ENCODE results near the gene SLC6A8. TPM values are rescaled to one million over a fixed set of nuclear protein-coding genes. Genes with fewer than 3 reads are reported as not detected.

The SLC6A8 gene
- total RNA-seq, 1 donor from 2014 or later: 74.1 TPM

GRCh38 chrX:153706799-153707198 is 19.1 kb downstream of the SLC6A8 start:
- DNase-seq (ENCODE audit: extremely low spot score, unreplicated experiment): no peak
- no peaks in the 10 kb centered on the region for H3K27me3 Mint-ChIP-seq (ENCODE audit: unreplicated experiment)
- H3K9me3 Mint-ChIP-seq (ENCODE audit: unreplicated experiment): no peaks in the 10 kb centered on the region
- H3K4me1 Mint-ChIP-seq (ENCODE audit: unreplicated experiment): peaks cover 7% of the 10 kb centered on the region
- no peak overlapping the region for H3K27ac Mint-ChIP-seq (ENCODE audit: unreplicated experiment)
- no peak overlapping the region for H3K4me3 Mint-ChIP-seq (ENCODE audit: unreplicated experiment)
- peaks cover 5% of the 10 kb centered on the region for H3K36me3 Mint-ChIP-seq (ENCODE audit: unreplicated experiment)
- no peak for TF ChIP-seq CTCF (IDR thresholded peaks at IDR 0.05)

DNA sequence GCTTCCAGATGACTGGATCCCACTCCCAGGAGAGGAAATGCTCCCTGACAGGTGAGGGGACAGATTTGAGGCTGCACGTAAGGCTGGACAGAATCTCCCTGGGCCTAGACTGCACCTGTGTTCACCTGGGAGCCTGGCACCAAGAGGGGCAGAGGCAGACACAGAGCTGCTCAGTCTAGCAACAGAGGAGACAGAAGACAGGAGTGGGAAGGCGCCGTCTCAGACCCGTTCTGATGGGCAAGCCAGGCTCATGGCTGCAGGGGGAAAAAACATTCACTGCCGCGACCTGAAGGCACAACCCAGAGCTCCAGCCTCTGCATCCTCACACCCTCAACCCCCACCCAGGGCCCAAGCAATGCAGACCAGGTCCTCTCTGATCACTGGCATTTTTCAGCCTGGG is 19.7 kb downstream of the SLC6A8 start:
- no peaks in the 10 kb centered on the region for H3K27me3 Mint-ChIP-seq (ENCODE audit: unreplicated experiment)
- peaks cover 7% of the 10 kb centered on the region for H3K4me1 Mint-ChIP-seq (ENCODE audit: unreplicated experiment)
- no peak for TF ChIP-seq CTCF (IDR thresholded peaks at IDR 0.05)
- no peak for DNase-seq (ENCODE audit: extremely low spot score, unreplicated experiment)
- no peak overlapping the region for H3K27ac Mint-ChIP-seq (ENCODE audit: unreplicated experiment)
- no peaks in the 10 kb centered on the region for H3K9me3 Mint-ChIP-seq (ENCODE audit: unreplicated experiment)
- H3K4me3 Mint-ChIP-seq (ENCODE audit: unreplicated experiment): no peak overlapping the region
- peaks cover 5% of the 10 kb centered on the region for H3K36me3 Mint-ChIP-seq (ENCODE audit: unreplicated experiment)

DNA sequence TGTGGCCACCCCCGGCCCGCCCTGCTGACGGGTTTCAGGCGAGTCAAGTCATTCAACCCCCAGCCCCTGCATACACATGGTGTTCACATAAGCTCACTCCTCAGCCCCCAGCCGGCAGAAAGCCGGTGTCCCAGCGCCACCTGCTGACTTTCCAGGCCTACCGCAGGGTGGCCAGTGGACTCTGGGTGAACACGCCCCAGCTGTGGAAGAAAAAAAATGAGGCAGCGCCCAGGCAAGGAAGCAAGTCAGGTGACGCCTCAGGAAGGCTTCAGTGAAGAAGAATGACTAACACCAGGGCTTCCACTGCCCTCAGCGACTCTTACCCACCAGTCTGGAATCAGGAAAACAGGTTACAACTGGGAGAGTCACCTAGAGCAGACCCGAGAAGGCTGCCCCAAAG is 20.7 kb downstream of the SLC6A8 start:
- TF ChIP-seq CTCF (IDR thresholded peaks at IDR 0.05): peak; percentile 64
- peaks cover 5% of the 10 kb centered on the region for H3K36me3 Mint-ChIP-seq (ENCODE audit: unreplicated experiment)
- no peaks in the 10 kb centered on the region for H3K9me3 Mint-ChIP-seq (ENCODE audit: unreplicated experiment)
- no peak overlapping the region for H3K4me3 Mint-ChIP-seq (ENCODE audit: unreplicated experiment)
- no peak overlapping the region for H3K27ac Mint-ChIP-seq (ENCODE audit: unreplicated experiment)
- no peak for DNase-seq (ENCODE audit: extremely low spot score, unreplicated experiment)
- H3K4me1 Mint-ChIP-seq (ENCODE audit: unreplicated experiment): peaks cover 7% of the 10 kb centered on the region
- no peaks in the 10 kb centered on the region for H3K27me3 Mint-ChIP-seq (ENCODE audit: unreplicated experiment)

- H3K27me3 Mint-ChIP-seq (ENCODE audit: unreplicated experiment): no peaks in the 10 kb centered on the region
- H3K36me3 Mint-ChIP-seq (ENCODE audit: unreplicated experiment): peaks cover 8% of the 10 kb centered on the region
- peaks cover 7% of the 10 kb centered on the region for H3K4me1 Mint-ChIP-seq (ENCODE audit: unreplicated experiment)
- no peak for TF ChIP-seq CTCF (IDR thresholded peaks at IDR 0.05)
- no peaks in the 10 kb centered on the region for H3K9me3 Mint-ChIP-seq (ENCODE audit: unreplicated experiment)
- H3K4me3 Mint-ChIP-seq (ENCODE audit: unreplicated experiment): no peak overlapping the region
- no peak overlapping the region for H3K27ac Mint-ChIP-seq (ENCODE audit: unreplicated experiment)
- DNase-seq (ENCODE audit: extremely low spot score, unreplicated experiment): no peak
Measured at GRCh38 chrX:153709726-153710674, 22.3 kb downstream of the SLC6A8 start.

GRCh38 chrX:153714256-153714655 is 26.5 kb downstream of the SLC6A8 start:
- TF ChIP-seq CTCF (IDR thresholded peaks at IDR 0.05): no peak
- H3K27ac Mint-ChIP-seq (ENCODE audit: unreplicated experiment): no peak overlapping the region

More at GRCh38 chrX:153714256-153714655, 26.5 kb downstream of the SLC6A8 start:
- H3K36me3 Mint-ChIP-seq (ENCODE audit: unreplicated experiment): peaks cover 19% of the 10 kb centered on the region
- no peaks in the 10 kb centered on the region for H3K4me1 Mint-ChIP-seq (ENCODE audit: unreplicated experiment)
- H3K4me3 Mint-ChIP-seq (ENCODE audit: unreplicated experiment): no peak overlapping the region
- H3K9me3 Mint-ChIP-seq (ENCODE audit: unreplicated experiment): no peaks in the 10 kb centered on the region
- no peaks in the 10 kb centered on the region for H3K27me3 Mint-ChIP-seq (ENCODE audit: unreplicated experiment)
- no peak for DNase-seq (ENCODE audit: extremely low spot score, unreplicated experiment)

Measured in osteocyte (in vitro differentiated cells).